ENCODE data around the gene ZNF66.
"Not testable (repeated sequence)": the region's sequence is repeated elsewhere in the genome, so short reads cannot be mapped to it uniquely, and the experiment has no call there.

Gene ZNF66

GRCh38 chr19:20776083-20777076 lies at the start of gene ZNF66:
Gene ZNF66, plus strand, starts transcription at chr19:20776304. Its CDS starts 144 bp downstream, at chr19:20776448.
- peak; percentile 50 for DNase-seq (ENCODE audit: low spot score)

DNA sequence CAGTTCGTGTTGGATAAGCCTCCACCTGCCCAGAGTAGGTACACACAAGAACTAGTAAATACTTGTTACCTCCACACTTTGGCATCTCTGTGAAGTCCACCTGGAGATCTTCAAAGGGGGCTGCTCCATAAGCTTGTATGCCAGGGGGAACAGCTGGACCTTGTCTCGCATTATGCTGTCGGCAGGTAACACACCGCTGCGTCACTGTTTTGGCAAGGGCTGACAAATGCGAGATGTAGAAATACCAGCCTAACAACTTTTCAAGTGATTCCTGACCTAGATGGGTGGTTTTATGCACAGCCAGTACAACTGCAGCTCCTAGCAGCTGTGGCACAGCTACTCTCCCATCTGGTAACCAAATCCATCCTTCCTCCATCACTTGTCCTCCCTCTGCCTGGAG lies 25.9 kb upstream of the ZNF66 start:
- DNase-seq (ENCODE audit: low spot score): not testable (repeated sequence)

DNA sequence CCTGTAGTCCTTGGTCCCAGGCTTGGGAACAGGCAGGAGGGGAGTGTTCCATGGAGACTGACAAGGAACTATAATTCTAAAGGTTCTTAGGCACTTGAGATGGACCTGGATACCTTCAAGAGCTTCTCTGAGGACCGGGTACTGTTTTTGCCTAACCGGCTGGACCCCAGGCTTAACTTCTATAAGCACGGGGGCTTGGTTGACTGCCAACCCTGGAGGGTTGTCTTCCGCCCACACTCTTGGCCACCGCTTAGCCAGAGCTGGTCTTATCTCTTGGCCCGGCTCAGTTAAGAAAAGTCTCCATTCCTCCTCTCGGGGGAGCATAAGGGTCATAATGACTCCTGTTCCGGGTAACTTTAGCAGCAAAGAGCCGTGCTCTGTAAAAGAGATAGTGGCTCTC lies 23.8 kb upstream of the ZNF66 start:
- not testable (repeated sequence) for DNase-seq (ENCODE audit: low spot score)

GRCh38 chr19:20769225-20769736 lies 6.8 kb upstream of the ZNF66 start:
- not testable (repeated sequence) for DNase-seq (ENCODE audit: low spot score)

DNA sequence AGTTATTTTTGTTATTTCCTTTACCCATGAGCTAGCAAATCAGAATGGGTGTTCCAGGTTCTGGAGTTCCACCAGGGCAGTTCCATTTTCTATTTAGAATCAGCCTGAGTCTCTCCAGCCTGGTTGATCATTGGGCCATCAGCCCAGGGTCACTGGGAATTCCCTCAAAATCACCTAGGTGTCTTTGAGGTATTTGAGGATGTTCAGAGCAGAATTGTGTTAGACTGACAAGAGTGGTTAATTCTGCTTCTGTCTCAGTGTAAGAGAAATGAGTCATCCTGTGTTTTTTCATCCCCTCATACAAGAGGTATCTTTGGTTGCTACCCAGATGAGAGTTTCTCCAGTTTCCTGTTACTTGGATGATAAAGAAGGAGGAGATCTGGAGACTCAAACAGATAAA lies 11.7 kb downstream of the ZNF66 start:
- DNase-seq (ENCODE audit: low spot score): no peak

DNA sequence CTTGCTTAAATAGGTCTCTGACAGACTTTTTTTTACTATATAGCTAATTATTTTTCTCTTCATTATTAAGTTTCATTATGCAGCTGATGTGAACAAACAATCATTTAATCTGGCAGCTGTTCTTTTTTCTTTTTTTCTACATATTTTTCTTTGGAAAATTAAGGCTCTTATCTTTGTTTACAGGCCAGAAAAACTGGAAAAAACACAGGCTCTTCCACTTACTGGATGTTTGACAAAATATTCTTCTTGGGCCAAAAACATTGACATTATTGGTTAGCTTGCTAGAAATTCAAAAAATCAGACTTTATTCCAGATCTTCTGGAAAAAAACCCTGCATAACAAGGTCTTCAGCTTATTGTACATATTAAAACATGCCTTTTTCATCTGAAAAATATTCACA lies 15.7 kb downstream of the ZNF66 start:
- DNase-seq (ENCODE audit: low spot score): no peak

GRCh38 chr19:20806311-20807262 lies 30.5 kb downstream of the ZNF66 start:
- not testable (repeated sequence) for DNase-seq (ENCODE audit: low spot score)

- no peak for DNase-seq (ENCODE audit: low spot score)
Measured at GRCh38 chr19:20840371-20840770, 64.3 kb downstream of the ZNF66 start.

Data from COLO829 (cell line).